Activated T-cell treated with anti-CD3 and anti-CD28 coated beads, Interleukin-2, amount 50 U/mL, for 24 hours (primary cell): ENCODE data around the gene SUGP2.

Source experiments
- DNase-seq: peaks from one replicate; pipeline ENCODE4 v3.0.0-alpha.2; 2020
- H3K27ac Mint-ChIP-seq: 2 replicates; pipeline ENCODE4 v1.8.0; 2020; ENCODE audit warnings: mild to moderate bottlenecking, mixed read lengths
- H3K27me3 Mint-ChIP-seq: 2 replicates; pipeline ENCODE4 v1.8.0; 2020; ENCODE audit warnings: mixed read lengths
- H3K36me3 Mint-ChIP-seq: 2 replicates; pipeline ENCODE4 v1.8.0; 2020; ENCODE audit warnings: low read depth, mixed read lengths
- H3K4me1 Mint-ChIP-seq: 2 replicates; pipeline ENCODE4 v1.8.0; 2020; ENCODE audit warnings: low read depth, mixed read lengths
- H3K4me3 Mint-ChIP-seq: 2 replicates; pipeline ENCODE4 v1.8.0; 2020; ENCODE audit warnings: mild to moderate bottlenecking, moderate library complexity, mixed read lengths
- H3K9me3 Mint-ChIP-seq: 2 replicates; pipeline ENCODE4 v1.8.0; 2020; ENCODE audit warnings: mixed read lengths

The SUGP2 gene

DNA sequence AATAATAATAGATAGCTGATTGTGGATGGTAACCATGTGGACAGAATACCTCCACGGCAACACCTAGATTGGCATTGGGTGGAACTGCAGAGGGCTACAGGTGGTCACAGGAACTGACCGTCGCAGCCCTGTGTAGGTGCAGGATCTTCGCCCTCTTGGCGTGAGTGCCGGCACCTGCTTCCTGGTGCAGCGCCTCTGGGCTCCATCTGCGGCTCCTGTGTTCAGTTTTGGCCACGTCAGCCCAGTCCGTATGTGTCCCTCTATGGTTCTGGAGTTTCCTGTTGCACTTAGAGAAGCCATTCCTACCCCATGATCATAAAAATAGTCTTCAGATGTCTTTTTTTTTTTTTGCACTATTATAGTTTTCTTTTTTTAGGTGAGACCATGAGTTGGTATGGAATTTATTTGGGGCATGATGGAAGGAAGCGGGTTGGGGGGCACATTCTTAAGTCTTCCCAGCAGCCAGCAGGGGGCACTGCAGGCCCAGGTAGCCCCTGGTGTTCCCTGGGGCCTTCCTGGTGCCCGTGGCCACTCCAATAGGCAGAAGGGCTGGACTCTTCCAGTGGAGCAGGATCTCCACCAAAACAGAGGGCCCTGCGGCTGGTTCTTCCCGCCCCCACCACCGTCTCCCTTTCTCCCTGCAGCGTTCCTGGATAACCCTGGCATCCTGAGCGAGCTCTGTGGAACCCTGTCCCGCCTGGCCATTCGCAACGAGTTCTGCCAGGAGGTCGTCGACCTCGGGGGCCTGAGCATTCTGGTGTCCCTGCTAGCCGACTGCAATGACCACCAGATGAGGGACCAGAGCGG is 20.4 kb upstream of the SUGP2 start:
- H3K27ac Mint-ChIP-seq = no peak overlapping the region
- H3K4me3 Mint-ChIP-seq = no peak overlapping the region
- H3K36me3 Mint-ChIP-seq = peaks cover 97% of the 10 kb centered on the region
- no peaks in the 10 kb centered on the region for H3K27me3 Mint-ChIP-seq
- H3K4me1 Mint-ChIP-seq = peaks cover 1% of the 10 kb centered on the region
- H3K9me3 Mint-ChIP-seq = no peaks in the 10 kb centered on the region
- DNase-seq = peak; percentile 65

DNA sequence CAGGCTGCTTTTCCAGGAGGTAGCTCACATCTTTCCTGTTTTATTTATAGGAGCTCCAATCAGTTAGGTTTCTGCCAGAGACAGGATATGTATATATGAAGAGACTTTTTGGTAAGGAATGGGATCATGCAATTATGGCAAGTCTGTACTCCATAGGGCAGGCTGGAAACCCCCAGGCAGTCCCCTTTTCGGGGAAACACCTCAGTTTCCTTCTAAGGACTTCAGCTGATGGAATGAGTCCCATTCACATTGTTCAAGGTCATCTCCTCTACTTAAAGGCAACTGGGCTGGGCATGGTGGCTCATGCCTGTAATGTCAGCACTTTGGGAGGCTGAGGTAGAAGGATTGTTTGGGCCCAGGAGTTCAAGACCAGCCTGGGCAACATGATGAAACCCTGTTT is 19.6 kb upstream of the SUGP2 start:
- H3K27me3 Mint-ChIP-seq = no peaks in the 10 kb centered on the region
- peaks cover 1% of the 10 kb centered on the region for H3K4me1 Mint-ChIP-seq
- peaks cover 97% of the 10 kb centered on the region for H3K36me3 Mint-ChIP-seq
- H3K4me3 Mint-ChIP-seq = no peak overlapping the region
- DNase-seq = no peak
- H3K9me3 Mint-ChIP-seq = no peaks in the 10 kb centered on the region
- H3K27ac Mint-ChIP-seq = no peak overlapping the region

GRCh38 chr19:19051478-19052213 is 18.3 kb upstream of the SUGP2 start:
- H3K36me3 Mint-ChIP-seq = peaks cover 97% of the 10 kb centered on the region
- no peak for DNase-seq
- H3K4me3 Mint-ChIP-seq = no peak overlapping the region
- H3K27me3 Mint-ChIP-seq = no peaks in the 10 kb centered on the region
- no peaks in the 10 kb centered on the region for H3K9me3 Mint-ChIP-seq
- H3K27ac Mint-ChIP-seq = no peak overlapping the region
- H3K4me1 Mint-ChIP-seq = peaks cover 5% of the 10 kb centered on the region

GRCh38 chr19:19050731-19051130 is 17.4 kb upstream of the SUGP2 start:
- Mint-ChIP-seq H3K4me1 (peaks cover 5% of the 10 kb centered on the region), H3K4me3 (no peak overlapping the region), H3K9me3 (no peaks in the 10 kb centered on the region), H3K27ac (no peak overlapping the region), H3K27me3 (no peaks in the 10 kb centered on the region), H3K36me3 (peaks cover 97% of the 10 kb centered on the region)
- DNase-seq = no peak

- Mint-ChIP-seq H3K4me3 (no peak overlapping the region), H3K27me3 (no peaks in the 10 kb centered on the region), H3K27ac (no peak overlapping the region), H3K4me1 (peaks cover 5% of the 10 kb centered on the region), H3K36me3 (peaks cover 96% of the 10 kb centered on the region), H3K9me3 (no peaks in the 10 kb centered on the region)
- DNase-seq = no peak
These were observed 16.8 kb upstream of the SUGP2 start for GRCh38 chr19:19050104-19050503.

- H3K27ac Mint-ChIP-seq = no peak overlapping the region
- H3K36me3 Mint-ChIP-seq = peaks cover 95% of the 10 kb centered on the region
These were observed 16.1 kb upstream of the SUGP2 start for GRCh38 chr19:19049406-19049805.

DNA sequence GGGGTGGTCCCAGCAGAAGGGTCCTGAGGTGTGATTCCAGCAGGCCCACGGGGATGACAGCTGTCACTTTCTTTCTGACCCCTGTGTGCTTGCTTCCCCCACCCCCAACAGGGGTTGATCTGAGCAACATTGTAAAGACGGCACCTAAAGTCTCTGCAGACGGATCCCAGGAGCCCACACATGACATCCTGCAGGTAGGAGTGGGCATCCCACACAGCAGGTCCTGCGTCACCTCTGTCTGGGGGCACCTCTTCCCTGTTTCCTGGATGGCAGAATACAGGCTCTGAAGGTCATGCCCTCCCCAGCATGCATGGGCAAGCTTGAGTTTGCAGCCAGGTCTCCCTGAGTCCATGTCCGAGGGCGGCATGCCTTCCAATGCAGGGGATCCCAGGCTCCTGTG is 10.6 kb upstream of the SUGP2 start:
- Mint-ChIP-seq H3K4me3 (no peak overlapping the region), H3K27me3 (no peaks in the 10 kb centered on the region), H3K36me3 (peaks cover 85% of the 10 kb centered on the region), H3K27ac (no peak overlapping the region), H3K9me3 (no peaks in the 10 kb centered on the region), H3K4me1 (peaks cover 21% of the 10 kb centered on the region)
- DNase-seq = no peak

More at GRCh38 chr19:19049406-19049805, 16.1 kb upstream of the SUGP2 start:
- H3K27me3 Mint-ChIP-seq = no peaks in the 10 kb centered on the region
- no peaks in the 10 kb centered on the region for H3K9me3 Mint-ChIP-seq
- H3K4me3 Mint-ChIP-seq = no peak overlapping the region
- DNase-seq = no peak
- H3K4me1 Mint-ChIP-seq = peaks cover 5% of the 10 kb centered on the region

GRCh38 chr19:19043481-19043880 is 10.2 kb upstream of the SUGP2 start:
- no peak overlapping the region for H3K4me3 Mint-ChIP-seq
- H3K36me3 Mint-ChIP-seq = peaks cover 85% of the 10 kb centered on the region
- peaks cover 21% of the 10 kb centered on the region for H3K4me1 Mint-ChIP-seq
- no peak for DNase-seq
- no peaks in the 10 kb centered on the region for H3K27me3 Mint-ChIP-seq
- H3K9me3 Mint-ChIP-seq = no peaks in the 10 kb centered on the region
- H3K27ac Mint-ChIP-seq = no peak overlapping the region

- no peak for DNase-seq
- no peak overlapping the region for H3K27ac Mint-ChIP-seq
- no peaks in the 10 kb centered on the region for H3K27me3 Mint-ChIP-seq
- no peak overlapping the region for H3K4me3 Mint-ChIP-seq
- H3K36me3 Mint-ChIP-seq = peaks cover 80% of the 10 kb centered on the region
- H3K9me3 Mint-ChIP-seq = no peaks in the 10 kb centered on the region
- peaks cover 21% of the 10 kb centered on the region for H3K4me1 Mint-ChIP-seq
These were observed 9.5 kb upstream of the SUGP2 start for GRCh38 chr19:19042732-19043280.

- no peaks in the 10 kb centered on the region for H3K9me3 Mint-ChIP-seq
- no peak overlapping the region for H3K4me3 Mint-ChIP-seq
- H3K36me3 Mint-ChIP-seq = peaks cover 80% of the 10 kb centered on the region
- H3K27me3 Mint-ChIP-seq = no peaks in the 10 kb centered on the region
- peaks cover 27% of the 10 kb centered on the region for H3K4me1 Mint-ChIP-seq
- peak overlapping the region; percentile 82 for H3K27ac Mint-ChIP-seq
- DNase-seq = no peak
These were observed 7.1 kb upstream of the SUGP2 start for GRCh38 chr19:19040417-19040816.

GRCh38 chr19:19039901-19040300 is 6.6 kb upstream of the SUGP2 start:
- peaks cover 32% of the 10 kb centered on the region for H3K4me1 Mint-ChIP-seq
- no peak overlapping the region for H3K4me3 Mint-ChIP-seq
- H3K36me3 Mint-ChIP-seq = peaks cover 79% of the 10 kb centered on the region

GRCh38 chr19:19034204-19034624 is 897 bp upstream of the SUGP2 start:
- peak; percentile 79 for DNase-seq
- Mint-ChIP-seq H3K4me3 (peak overlapping the region; percentile 90), H3K36me3 (peaks cover 71% of the 10 kb centered on the region), H3K27me3 (no peaks in the 10 kb centered on the region), H3K9me3 (no peaks in the 10 kb centered on the region), H3K27ac (peak overlapping the region; percentile 97), H3K4me1 (peaks cover 43% of the 10 kb centered on the region)

More at GRCh38 chr19:19039901-19040300, 6.6 kb upstream of the SUGP2 start:
- no peak for DNase-seq
- H3K9me3 Mint-ChIP-seq = no peaks in the 10 kb centered on the region
- H3K27ac Mint-ChIP-seq = peak overlapping the region; percentile 82
- no peaks in the 10 kb centered on the region for H3K27me3 Mint-ChIP-seq

GRCh38 chr19:19033176-19033425 is 216 bp downstream of the SUGP2 start:
- Mint-ChIP-seq H3K27me3 (no peaks in the 10 kb centered on the region), H3K9me3 (no peaks in the 10 kb centered on the region), H3K36me3 (peaks cover 73% of the 10 kb centered on the region), H3K4me1 (peaks cover 45% of the 10 kb centered on the region), H3K4me3 (peak overlapping the region; percentile 90), H3K27ac (peak overlapping the region; percentile 98)
- no peak for DNase-seq

DNA sequence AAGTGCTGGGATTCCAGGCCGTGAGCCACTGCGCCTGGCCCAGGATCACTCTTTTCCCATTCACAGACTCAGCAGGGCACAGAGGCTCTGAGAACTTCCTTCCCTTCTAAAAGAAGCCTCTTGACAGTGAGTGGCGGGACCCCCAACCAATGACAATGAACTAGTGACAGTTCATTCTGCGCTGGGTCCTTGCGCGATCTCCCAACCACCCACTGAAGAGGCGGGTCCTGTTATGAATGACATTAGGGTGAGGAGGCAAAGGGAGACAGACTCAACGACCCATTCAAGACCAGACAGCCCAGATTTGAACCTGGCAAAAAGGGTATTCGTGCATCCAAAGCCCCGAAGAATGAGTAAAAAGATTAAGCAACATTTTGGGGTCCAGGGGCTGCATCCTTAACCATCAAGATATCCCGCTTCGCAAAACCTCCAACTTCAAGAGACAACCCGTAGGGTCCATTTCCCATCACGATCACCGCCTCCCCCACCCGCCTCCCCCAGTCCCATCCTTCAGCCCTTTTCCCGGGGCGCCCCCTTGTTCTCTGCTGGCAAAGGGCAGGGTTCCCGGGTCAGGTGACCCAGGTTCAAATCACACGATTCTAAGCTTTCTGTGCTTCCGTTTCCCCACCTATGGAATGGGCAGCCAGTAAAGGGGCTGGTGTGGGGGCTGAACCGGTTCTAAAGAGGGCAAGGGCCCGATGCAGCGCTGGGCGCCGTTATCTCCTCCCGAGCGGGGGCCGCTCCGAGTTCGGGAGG is 719 bp downstream of the SUGP2 start:
- Mint-ChIP-seq H3K4me1 (peaks cover 47% of the 10 kb centered on the region), H3K27ac (peak overlapping the region; percentile 98), H3K27me3 (no peaks in the 10 kb centered on the region), H3K36me3 (peaks cover 74% of the 10 kb centered on the region), H3K9me3 (no peaks in the 10 kb centered on the region), H3K4me3 (peak overlapping the region; percentile 90)
- peak; percentile 82 for DNase-seq
